Measurements from ENCODE around the gene DPCD.

DNA sequence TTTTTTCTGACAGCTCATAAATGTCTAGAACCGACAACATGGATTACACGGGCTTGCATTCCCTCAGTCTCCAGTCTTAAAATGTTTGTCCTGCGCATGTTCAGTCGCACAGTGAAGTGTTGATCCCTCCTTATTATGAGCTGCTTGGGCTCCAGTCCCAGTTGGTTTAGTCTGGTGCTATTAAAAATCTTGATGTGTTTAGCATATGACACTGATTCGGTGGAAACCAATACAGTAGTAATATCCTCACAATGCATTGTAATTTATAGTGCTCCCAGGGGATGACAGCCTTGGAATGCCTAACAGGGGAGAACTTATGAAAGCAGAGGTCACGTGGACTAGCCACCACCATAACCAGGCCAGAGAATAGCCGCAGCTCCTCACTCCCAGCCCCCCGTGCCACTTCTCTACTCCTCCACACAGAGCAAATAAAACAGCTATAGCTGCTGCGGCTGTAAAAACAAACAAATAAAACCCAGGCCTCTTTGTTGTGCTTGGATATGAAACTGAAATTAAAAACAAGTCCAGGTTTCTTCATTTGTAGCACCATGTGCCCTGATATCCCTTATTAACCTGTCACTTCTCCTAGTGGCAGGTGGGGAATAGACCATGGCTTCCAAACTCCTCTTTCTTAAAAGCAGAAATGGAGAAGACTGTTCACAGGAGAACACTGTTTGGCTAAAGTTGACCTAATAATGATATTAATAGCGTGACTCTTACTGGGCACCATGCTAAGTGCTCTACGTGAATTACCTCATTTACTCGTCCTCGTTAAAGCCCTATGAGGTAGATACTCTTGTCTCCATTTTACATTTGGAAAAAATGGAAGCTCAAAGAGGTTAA lies 7.7 kb downstream of the DPCD start:
- TF ChIP-seq, protein P1, sequence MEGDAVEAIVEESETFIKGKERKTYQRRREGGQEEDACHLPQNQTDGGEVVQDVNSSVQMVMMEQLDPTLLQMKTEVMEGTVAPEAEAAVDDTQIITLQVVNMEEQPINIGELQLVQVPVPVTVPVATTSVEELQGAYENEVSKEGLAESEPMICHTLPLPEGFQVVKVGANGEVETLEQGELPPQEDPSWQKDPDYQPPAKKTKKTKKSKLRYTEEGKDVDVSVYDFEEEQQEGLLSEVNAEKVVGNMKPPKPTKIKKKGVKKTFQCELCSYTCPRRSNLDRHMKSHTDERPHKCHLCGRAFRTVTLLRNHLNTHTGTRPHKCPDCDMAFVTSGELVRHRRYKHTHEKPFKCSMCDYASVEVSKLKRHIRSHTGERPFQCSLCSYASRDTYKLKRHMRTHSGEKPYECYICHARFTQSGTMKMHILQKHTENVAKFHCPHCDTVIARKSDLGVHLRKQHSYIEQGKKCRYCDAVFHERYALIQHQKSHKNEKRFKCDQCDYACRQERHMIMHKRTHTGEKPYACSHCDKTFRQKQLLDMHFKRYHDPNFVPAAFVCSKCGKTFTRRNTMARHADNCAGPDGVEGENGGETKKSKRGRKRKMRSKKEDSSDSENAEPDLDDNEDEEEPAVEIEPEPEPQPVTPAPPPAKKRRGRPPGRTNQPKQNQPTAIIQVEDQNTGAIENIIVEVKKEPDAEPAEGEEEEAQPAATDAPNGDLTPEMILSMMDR (IDR thresholded peaks at IDR 0.05) = no peak
- no peak for TF ChIP-seq POLR2A (IDR thresholded peaks at IDR 0.05)
